SK-N-SH treated with all-trans-retinoic acid at 6 μM for 48 hours (cell line): ENCODE measurements around the gene TMEM181.

Source experiments
- ATAC-seq: fragments of 200-7000 bp; cut with Tn5 transposase; 3 replicates; pipeline ENCODE4 v1.9.1; 2020; ENCODE audit warnings: mild to moderate bottlenecking, moderate library complexity
- ARNTL ChIP-seq: fragments of 450-650 bp; formaldehyde crosslinking; IDR thresholded peaks from 2 replicates; pipeline ENCODE4 v1.5.0; 2020; ENCODE audit warnings: low read depth, mild to moderate bottlenecking, moderate library complexity, borderline replicate concordance
- CSDC2 ChIP-seq: fragments of 250-450 bp; sonication (Bioruptor Pico); IDR thresholded peaks from 2 replicates; pipeline ENCODE4 v1.5.0; 2020; ENCODE audit warnings: mild to moderate bottlenecking, moderate library complexity
- CSRNP3 ChIP-seq: fragments of 250-450 bp; sonication (Bioruptor Pico); IDR thresholded peaks from 2 replicates; pipeline ENCODE4 v1.5.1; 2021; ENCODE audit warnings: mild to moderate bottlenecking, moderate library complexity
- ESRRG ChIP-seq: fragments of 250-450 bp; sonication (Bioruptor Pico); IDR thresholded peaks from 2 replicates; pipeline ENCODE4 v1.6.1; 2021; ENCODE audit warnings: mild to moderate bottlenecking
- OSR1 ChIP-seq: fragments of 250-450 bp; sonication (Bioruptor Pico); IDR thresholded peaks from 2 replicates; pipeline ENCODE4 v1.8.0; 2022; ENCODE audit warnings: moderate library complexity, mild to moderate bottlenecking, inconsistent platforms
- PATZ1 ChIP-seq: fragments of 250-450 bp; sonication (Bioruptor Pico); IDR thresholded peaks from 2 replicates; pipeline ENCODE4 v1.8.0; 2020; ENCODE audit warnings: mild to moderate bottlenecking, moderate library complexity, borderline replicate concordance
- PPARA ChIP-seq: fragments of 250-450 bp; sonication (Bioruptor Pico); IDR thresholded peaks from 2 replicates; pipeline ENCODE4 v1.5.0; 2020; ENCODE audit warnings: mild to moderate bottlenecking, borderline replicate concordance
- RARB ChIP-seq: fragments of 250-450 bp; sonication (Bioruptor Pico); IDR thresholded peaks from 2 replicates; pipeline ENCODE4 v1.8.0; 2021; ENCODE audit warnings: mild to moderate bottlenecking, moderate library complexity
- TSHZ2 ChIP-seq: fragments of 250-450 bp; sonication (Bioruptor Pico); IDR thresholded peaks from 2 replicates; pipeline ENCODE4 v1.5.0; 2020; ENCODE audit warnings: mild to moderate bottlenecking, moderate library complexity
- ZC3H10 ChIP-seq: fragments of 250-450 bp; sonication (Bioruptor Pico); IDR thresholded peaks from 2 replicates; pipeline ENCODE4 v1.5.1; 2021; ENCODE audit warnings: mild to moderate bottlenecking, moderate library complexity
- ZFP3 ChIP-seq: fragments of 250-450 bp; sonication (Bioruptor Pico); IDR thresholded peaks from 2 replicates; pipeline ENCODE4 v1.5.0; 2020; ENCODE audit warnings: mild to moderate bottlenecking, moderate library complexity
- ZFP30 ChIP-seq: fragments of 450-650 bp; formaldehyde crosslinking; IDR thresholded peaks from 2 replicates; pipeline ENCODE4 v1.5.0; 2022; ENCODE audit warnings: mild to moderate bottlenecking, moderate library complexity
- ZNF565 ChIP-seq: fragments of 450-650 bp; formaldehyde crosslinking; conservative IDR thresholded peaks from 2 replicates; pipeline ENCODE4 v1.5.0; 2020; ENCODE audit warnings: low read depth, mild to moderate bottlenecking, moderate library complexity
- ZNF8 ChIP-seq: fragments of 450-650 bp; formaldehyde crosslinking; IDR thresholded peaks from 2 replicates; pipeline ENCODE4 v1.5.0; 2020; ENCODE audit warnings: mild to moderate bottlenecking, moderate library complexity
- TF ChIP-seq, protein P1 (sequence below): fragments of 250-450 bp; sonication (Bioruptor Pico); IDR thresholded peaks from 2 replicates; pipeline ENCODE4 v1.5.1; 2020; ENCODE audit warnings: low read depth, mild to moderate bottlenecking, moderate library complexity
- TF ChIP-seq, protein P2 (sequence below): fragments of 250-450 bp; sonication (Bioruptor Pico); IDR thresholded peaks from 2 replicates; pipeline ENCODE4 v1.8.0; 2021; ENCODE audit warnings: low read depth, mild to moderate bottlenecking, moderate library complexity, borderline replicate concordance

TMEM181 gene

DNA sequence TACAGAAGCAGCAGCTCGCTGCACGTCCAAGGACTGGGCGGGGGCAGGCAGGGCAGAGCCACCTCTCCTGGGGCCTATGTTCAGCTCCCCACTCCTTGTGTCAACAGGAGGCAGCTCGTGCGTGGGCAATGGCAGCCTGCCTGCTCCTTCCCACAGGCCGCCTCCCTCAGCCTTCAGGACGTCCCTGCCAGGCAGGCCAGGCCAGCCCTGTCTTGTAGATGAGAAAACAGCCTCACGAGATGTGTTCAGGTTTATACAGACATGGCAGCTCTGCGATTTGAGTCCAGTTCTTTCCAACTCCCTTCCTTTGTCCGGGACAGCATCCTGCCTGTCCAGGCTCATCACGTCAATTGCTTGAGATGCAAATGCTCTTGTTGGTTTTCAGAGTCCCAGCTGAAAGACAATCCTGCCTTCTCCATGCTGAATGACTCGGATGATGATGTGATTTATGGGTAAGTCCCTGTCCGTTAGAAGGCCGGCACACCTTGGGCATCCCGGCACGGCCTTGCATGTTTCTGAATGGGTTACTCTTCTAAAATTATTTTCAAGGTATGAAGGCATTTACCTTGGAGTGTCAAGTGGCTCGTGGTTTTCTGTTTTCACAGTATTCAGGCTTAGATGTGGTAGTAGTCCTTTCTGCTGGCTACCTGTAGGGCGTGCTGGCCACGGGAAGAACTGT, 71.2 kb downstream of the TMEM181 start:
- no peak for TF ChIP-seq PPARA (CRISPR knock-in tag)
- TF ChIP-seq ZFP30 = no peak
- TF ChIP-seq ZFP3 = no peak
- no peak for TF ChIP-seq TSHZ2 (CRISPR knock-in tag)
- no peak for TF ChIP-seq OSR1
- TF ChIP-seq, protein P1, sequence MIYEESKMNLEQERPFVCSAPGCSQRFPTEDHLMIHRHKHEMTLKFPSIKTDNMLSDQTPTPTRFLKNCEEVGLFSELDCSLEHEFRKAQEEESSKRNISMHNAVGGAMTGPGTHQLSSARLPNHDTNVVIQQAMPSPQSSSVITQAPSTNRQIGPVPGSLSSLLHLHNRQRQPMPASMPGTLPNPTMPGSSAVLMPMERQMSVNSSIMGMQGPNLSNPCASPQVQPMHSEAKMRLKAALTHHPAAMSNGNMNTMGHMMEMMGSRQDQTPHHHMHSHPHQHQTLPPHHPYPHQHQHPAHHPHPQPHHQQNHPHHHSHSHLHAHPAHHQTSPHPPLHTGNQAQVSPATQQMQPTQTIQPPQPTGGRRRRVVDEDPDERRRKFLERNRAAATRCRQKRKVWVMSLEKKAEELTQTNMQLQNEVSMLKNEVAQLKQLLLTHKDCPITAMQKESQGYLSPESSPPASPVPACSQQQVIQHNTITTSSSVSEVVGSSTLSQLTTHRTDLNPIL (CRISPR knock-in tag) = no peak
- no peak for TF ChIP-seq ZNF565 (CRISPR knock-in tag)
- no peak for TF ChIP-seq RARB (CRISPR knock-in tag)
- TF ChIP-seq, protein P2, sequence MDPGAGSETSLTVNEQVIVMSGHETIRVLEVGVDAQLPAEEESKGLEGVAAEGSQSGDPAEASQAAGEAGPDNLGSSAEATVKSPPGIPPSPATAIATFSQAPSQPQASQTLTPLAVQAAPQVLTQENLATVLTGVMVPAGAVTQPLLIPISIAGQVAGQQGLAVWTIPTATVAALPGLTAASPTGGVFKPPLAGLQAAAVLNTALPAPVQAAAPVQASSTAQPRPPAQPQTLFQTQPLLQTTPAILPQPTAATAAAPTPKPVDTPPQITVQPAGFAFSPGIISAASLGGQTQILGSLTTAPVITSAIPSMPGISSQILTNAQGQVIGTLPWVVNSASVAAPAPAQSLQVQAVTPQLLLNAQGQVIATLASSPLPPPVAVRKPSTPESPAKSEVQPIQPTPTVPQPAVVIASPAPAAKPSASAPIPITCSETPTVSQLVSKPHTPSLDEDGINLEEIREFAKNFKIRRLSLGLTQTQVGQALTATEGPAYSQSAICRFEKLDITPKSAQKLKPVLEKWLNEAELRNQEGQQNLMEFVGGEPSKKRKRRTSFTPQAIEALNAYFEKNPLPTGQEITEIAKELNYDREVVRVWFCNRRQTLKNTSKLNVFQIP (CRISPR knock-in tag) = no peak
- TF ChIP-seq CSDC2 (CRISPR knock-in tag) = no peak
- TF ChIP-seq CSRNP3 = no peak
- no peak for TF ChIP-seq ZC3H10 (CRISPR knock-in tag)
- ATAC-seq = peak; percentile 21

DNA sequence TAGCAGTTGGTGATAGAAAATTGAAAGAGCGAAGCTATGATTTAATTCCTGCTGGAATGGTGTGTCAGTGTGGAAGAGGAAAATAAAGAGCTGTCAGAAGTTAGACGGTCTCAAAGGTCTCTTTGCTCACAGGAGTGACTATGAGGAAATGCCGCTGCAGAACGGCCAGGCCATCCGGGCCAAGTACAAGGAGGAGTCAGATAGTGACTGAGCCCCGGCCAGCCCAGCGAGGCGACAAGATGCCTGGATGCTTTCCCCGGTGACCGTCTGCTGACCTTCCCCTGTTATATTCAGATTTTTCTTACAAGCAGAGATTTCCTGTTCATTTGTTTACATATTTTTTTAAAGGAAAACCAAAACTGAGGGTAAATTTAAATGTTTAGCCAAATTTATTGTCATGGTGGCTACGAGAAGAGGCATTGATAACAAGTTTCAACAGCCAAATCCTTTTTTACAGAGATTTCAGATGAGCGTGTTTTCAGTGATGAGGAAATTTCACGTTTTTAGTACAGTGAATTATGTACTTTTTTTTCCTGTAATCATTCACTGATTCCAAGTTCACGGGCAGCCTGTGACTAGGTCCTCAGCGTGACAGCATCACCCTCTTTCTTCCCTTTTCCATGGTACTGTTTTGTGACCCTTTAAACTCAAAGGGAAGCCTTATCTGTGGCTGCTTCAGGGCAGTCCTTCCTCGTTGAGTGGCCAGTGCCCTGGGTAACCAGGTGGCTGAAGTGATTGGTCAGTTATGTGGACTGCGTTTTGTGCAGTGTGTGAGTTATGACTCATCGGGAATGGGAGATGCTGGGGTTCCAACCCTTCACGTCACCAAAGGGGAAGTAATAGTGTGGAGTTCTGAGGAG, 72.0 kb downstream of the TMEM181 start:
- peak; percentile 91 for ATAC-seq
- no peak for TF ChIP-seq PATZ1 (CRISPR knock-in tag)
- TF ChIP-seq, protein P1 (CRISPR knock-in tag) = no peak
- no peak for TF ChIP-seq ESRRG (CRISPR knock-in tag)
- no peak for TF ChIP-seq CSRNP3
- no peak for TF ChIP-seq ZNF8 (CRISPR knock-in tag)
- no peak for TF ChIP-seq CSDC2 (CRISPR knock-in tag)
- TF ChIP-seq ZFP3 = no peak
- TF ChIP-seq ARNTL (CRISPR knock-in tag) = no peak
- no peak for TF ChIP-seq ZC3H10 (CRISPR knock-in tag)
- no peak for TF ChIP-seq ZFP30
